ENCODE measurements around the gene PER3. TPM values are rescaled to one million over a fixed set of nuclear protein-coding genes. Genes with fewer than 3 reads are reported as not detected.

Gene PER3
- polyA plus RNA-seq (2012; ENCODE audit: low read depth, missing spikeins) = 3.1 TPM

- TF ChIP-seq TAF1 (IDR thresholded peaks at IDR 0.05; ENCODE audit: low read depth, low read length) (no peak), POLR2A (IDR thresholded peaks at IDR 0.05; ENCODE audit: low read depth, low read length) (no peak), POLR2AphosphoS5 (IDR thresholded peaks at IDR 0.05; ENCODE audit: low read depth, low read length) (no peak), POU2F2 (IDR thresholded peaks at IDR 0.05; ENCODE audit: low read depth, low read length) (no peak)
- FAIRE-seq (peak; percentile 91), DNase-seq (ENCODE audit: insufficient read length, low spot score) (peak; percentile 91)
Measured at GRCh38 chr1:7783826-7784491, at the start of gene PER3. TSS of gene PER3 (plus strand) at chr1:7784291. CDS start at chr1:7784878, 587 bp downstream.

- DNase-seq (ENCODE audit: insufficient read length, low spot score) (no peak), FAIRE-seq (no peak)
- TF ChIP-seq POU2F2 (IDR thresholded peaks at IDR 0.05; ENCODE audit: low read depth, low read length) (no peak), POLR2AphosphoS5 (IDR thresholded peaks at IDR 0.05; ENCODE audit: low read depth, low read length) (no peak), POLR2A (IDR thresholded peaks at IDR 0.05; ENCODE audit: low read depth, low read length) (no peak), TAF1 (IDR thresholded peaks at IDR 0.05; ENCODE audit: low read depth, low read length) (no peak), PAX5 (IDR thresholded peaks at IDR 0.05; ENCODE audit: insufficient read depth, low read length, severe bottlenecking) (no peak), SPI1 (IDR thresholded peaks at IDR 0.05; ENCODE audit: low read depth, low read length) (no peak)
Measured at GRCh38 chr1:7738044-7738443, 46.0 kb upstream of the PER3 start.

- DNase-seq (ENCODE audit: insufficient read length, low spot score) = no peak
- TF ChIP-seq PAX5 (IDR thresholded peaks at IDR 0.05; ENCODE audit: insufficient read depth, low read length, severe bottlenecking) (no peak), TAF1 (IDR thresholded peaks at IDR 0.05; ENCODE audit: low read depth, low read length) (no peak), POLR2AphosphoS5 (IDR thresholded peaks at IDR 0.05; ENCODE audit: low read depth, low read length) (no peak), SPI1 (IDR thresholded peaks at IDR 0.05; ENCODE audit: low read depth, low read length) (no peak), POLR2A (IDR thresholded peaks at IDR 0.05; ENCODE audit: low read depth, low read length) (no peak), POU2F2 (IDR thresholded peaks at IDR 0.05; ENCODE audit: low read depth, low read length) (no peak)
- no peak for FAIRE-seq
Measured at GRCh38 chr1:7743346-7743745, 40.7 kb upstream of the PER3 start.

GRCh38 chr1:7744882-7745281 is 39.2 kb upstream of the PER3 start:
- no peak for DNase-seq (ENCODE audit: insufficient read length, low spot score)
- no peak for FAIRE-seq
- no peak for TF ChIP-seq SPI1 (IDR thresholded peaks at IDR 0.05; ENCODE audit: low read depth, low read length)
- TF ChIP-seq TAF1 (IDR thresholded peaks at IDR 0.05; ENCODE audit: low read depth, low read length) = no peak
- TF ChIP-seq POLR2A (IDR thresholded peaks at IDR 0.05; ENCODE audit: low read depth, low read length) = no peak
- no peak for TF ChIP-seq POU2F2 (IDR thresholded peaks at IDR 0.05; ENCODE audit: low read depth, low read length)
- TF ChIP-seq PAX5 (IDR thresholded peaks at IDR 0.05; ENCODE audit: insufficient read depth, low read length, severe bottlenecking) = no peak
- no peak for TF ChIP-seq POLR2AphosphoS5 (IDR thresholded peaks at IDR 0.05; ENCODE audit: low read depth, low read length)

GRCh38 chr1:7745783-7746182 is 38.3 kb upstream of the PER3 start:
- DNase-seq (ENCODE audit: insufficient read length, low spot score) (no peak), FAIRE-seq (no peak)
- TF ChIP-seq PAX5 (IDR thresholded peaks at IDR 0.05; ENCODE audit: insufficient read depth, low read length, severe bottlenecking) = no peak
- TF ChIP-seq POLR2AphosphoS5 (IDR thresholded peaks at IDR 0.05; ENCODE audit: low read depth, low read length) = no peak
- no peak for TF ChIP-seq SPI1 (IDR thresholded peaks at IDR 0.05; ENCODE audit: low read depth, low read length)
- TF ChIP-seq POLR2A (IDR thresholded peaks at IDR 0.05; ENCODE audit: low read depth, low read length) = no peak
- no peak for TF ChIP-seq TAF1 (IDR thresholded peaks at IDR 0.05; ENCODE audit: low read depth, low read length)
- TF ChIP-seq POU2F2 (IDR thresholded peaks at IDR 0.05; ENCODE audit: low read depth, low read length) = no peak

GRCh38 chr1:7747605-7748004 is 36.5 kb upstream of the PER3 start:
- DNase-seq (ENCODE audit: insufficient read length, low spot score) (no peak), FAIRE-seq (no peak)
- TF ChIP-seq POLR2AphosphoS5 (IDR thresholded peaks at IDR 0.05; ENCODE audit: low read depth, low read length) (no peak), TAF1 (IDR thresholded peaks at IDR 0.05; ENCODE audit: low read depth, low read length) (no peak), SPI1 (IDR thresholded peaks at IDR 0.05; ENCODE audit: low read depth, low read length) (no peak), PAX5 (IDR thresholded peaks at IDR 0.05; ENCODE audit: insufficient read depth, low read length, severe bottlenecking) (no peak), POU2F2 (IDR thresholded peaks at IDR 0.05; ENCODE audit: low read depth, low read length) (no peak), POLR2A (IDR thresholded peaks at IDR 0.05; ENCODE audit: low read depth, low read length) (no peak)

- DNase-seq (ENCODE audit: insufficient read length, low spot score) (no peak), FAIRE-seq (no peak)
- TF ChIP-seq POLR2A (IDR thresholded peaks at IDR 0.05; ENCODE audit: low read depth, low read length) (no peak), POLR2AphosphoS5 (IDR thresholded peaks at IDR 0.05; ENCODE audit: low read depth, low read length) (no peak), POU2F2 (IDR thresholded peaks at IDR 0.05; ENCODE audit: low read depth, low read length) (no peak), SPI1 (IDR thresholded peaks at IDR 0.05; ENCODE audit: low read depth, low read length) (no peak), TAF1 (IDR thresholded peaks at IDR 0.05; ENCODE audit: low read depth, low read length) (no peak), PAX5 (IDR thresholded peaks at IDR 0.05; ENCODE audit: insufficient read depth, low read length, severe bottlenecking) (no peak)
Measured at GRCh38 chr1:7749126-7749525, 35.0 kb upstream of the PER3 start.

GRCh38 chr1:7751174-7751573 is 32.9 kb upstream of the PER3 start:
- no peak for FAIRE-seq
- no peak for TF ChIP-seq SPI1 (IDR thresholded peaks at IDR 0.05; ENCODE audit: low read depth, low read length)
- no peak for TF ChIP-seq PAX5 (IDR thresholded peaks at IDR 0.05; ENCODE audit: insufficient read depth, low read length, severe bottlenecking)
- TF ChIP-seq POLR2A (IDR thresholded peaks at IDR 0.05; ENCODE audit: low read depth, low read length) = no peak
- TF ChIP-seq POU2F2 (IDR thresholded peaks at IDR 0.05; ENCODE audit: low read depth, low read length) = no peak
- TF ChIP-seq POLR2AphosphoS5 (IDR thresholded peaks at IDR 0.05; ENCODE audit: low read depth, low read length) = no peak
- no peak for TF ChIP-seq TAF1 (IDR thresholded peaks at IDR 0.05; ENCODE audit: low read depth, low read length)

GRCh38 chr1:7752512-7753417 is 31.3 kb upstream of the PER3 start:
- no peak for DNase-seq (ENCODE audit: insufficient read length, low spot score)
- FAIRE-seq = peak; percentile 82

More at GRCh38 chr1:7751174-7751573, 32.9 kb upstream of the PER3 start:
- DNase-seq (ENCODE audit: insufficient read length, low spot score) = no peak

More at GRCh38 chr1:7752512-7753417, 31.3 kb upstream of the PER3 start:
- TF ChIP-seq POU2F2 (IDR thresholded peaks at IDR 0.05; ENCODE audit: low read depth, low read length) (no peak), POLR2AphosphoS5 (IDR thresholded peaks at IDR 0.05; ENCODE audit: low read depth, low read length) (no peak), POLR2A (IDR thresholded peaks at IDR 0.05; ENCODE audit: low read depth, low read length) (no peak), PAX5 (IDR thresholded peaks at IDR 0.05; ENCODE audit: insufficient read depth, low read length, severe bottlenecking) (no peak), SPI1 (IDR thresholded peaks at IDR 0.05; ENCODE audit: low read depth, low read length) (no peak), TAF1 (IDR thresholded peaks at IDR 0.05; ENCODE audit: low read depth, low read length) (no peak)

Data from GM12891 (cell line).